HG02885 (cell line): Measurements from ENCODE around the gene OVOL3.
A peak's percentile ranks its signal among the peaks of the same experiment; 100 is the strongest.
"Not testable (repeated sequence)": the region's sequence is repeated elsewhere in the genome, so short reads cannot be mapped to it uniquely, and the experiment has no call there.

Source experiments
- ATAC-seq: cut with Tn5 transposase; IDR thresholded peaks from one replicate; pipeline ENCODE4 v1.9.1; 2021; ENCODE audit warnings: mild to moderate bottlenecking; ENCODE audit not compliant: unreplicated experiment, poor library complexity

OVOL3 gene

DNA sequence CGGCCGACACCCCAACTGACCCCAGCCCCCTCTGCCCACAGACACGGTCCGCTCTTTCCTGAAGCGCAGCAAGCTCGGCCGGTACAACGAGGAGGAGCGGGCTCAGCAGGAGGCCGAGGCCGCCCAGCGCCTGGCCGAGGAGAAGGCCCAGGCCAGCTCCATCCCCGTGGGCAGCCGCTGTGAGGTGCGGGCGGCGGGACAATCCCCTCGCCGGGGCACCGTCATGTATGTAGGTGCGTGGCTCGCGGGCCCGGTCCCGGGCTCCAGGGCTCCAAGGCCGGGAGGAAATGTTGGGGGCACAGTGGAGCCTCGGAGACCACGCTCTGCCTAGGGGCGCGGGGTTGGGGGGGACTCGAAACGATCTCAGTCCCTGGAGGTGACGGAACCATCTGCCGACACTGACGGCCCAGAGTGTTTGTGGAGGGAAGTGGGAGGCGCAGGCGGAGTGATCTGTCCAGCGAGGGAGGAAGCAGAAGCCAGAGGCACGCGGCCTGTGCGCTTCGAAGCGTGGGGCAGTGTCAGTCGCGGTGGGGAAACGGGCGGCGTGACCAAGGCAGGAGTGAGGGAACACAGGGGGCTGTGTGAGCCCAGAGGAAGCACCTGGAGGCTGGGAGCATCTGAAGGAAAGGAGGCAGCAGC is 10.7 kb downstream of the OVOL3 start:
- no peak for ATAC-seq

GRCh38 chr19:36125557-36125956 is 14.6 kb downstream of the OVOL3 start:
- ATAC-seq = no peak

DNA sequence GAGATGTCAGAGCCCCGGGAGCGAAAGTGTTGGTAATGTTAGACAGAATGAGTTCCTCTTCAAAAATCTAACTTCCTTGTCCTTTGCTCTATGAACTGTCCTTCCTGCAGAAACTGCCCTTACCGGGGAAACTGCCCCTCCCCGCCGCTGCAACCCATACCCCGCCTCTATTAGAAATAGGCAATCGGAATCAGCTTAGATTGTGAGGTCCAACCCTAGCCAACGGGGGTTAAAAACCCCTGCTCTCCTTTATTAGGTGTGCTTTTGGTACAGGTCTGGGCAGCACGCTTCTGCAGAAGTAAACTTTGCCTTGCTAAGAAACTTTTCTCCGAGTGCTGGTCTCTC is 17.4 kb downstream of the OVOL3 start:
- ATAC-seq = no peak

DNA sequence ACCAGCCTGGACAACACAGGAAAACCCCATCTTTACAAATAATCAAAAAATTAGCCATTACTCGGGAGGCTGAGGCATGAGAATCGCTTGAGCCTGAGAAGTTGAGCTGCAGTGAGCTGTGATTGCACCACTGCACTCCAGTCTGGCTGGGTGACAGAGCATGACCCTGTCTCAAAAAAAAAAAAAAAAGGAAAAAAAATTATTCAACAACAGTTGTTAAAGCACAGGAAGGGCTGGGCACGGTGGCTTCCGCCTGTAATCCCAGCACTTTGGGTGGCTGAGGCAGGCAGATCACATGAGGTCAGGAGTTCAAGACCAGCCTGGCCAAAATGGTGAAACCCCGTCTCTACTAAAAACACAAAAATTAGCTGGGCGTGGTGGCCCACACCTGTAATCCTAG is 20.3 kb downstream of the OVOL3 start:
- not testable (repeated sequence) for ATAC-seq

DNA sequence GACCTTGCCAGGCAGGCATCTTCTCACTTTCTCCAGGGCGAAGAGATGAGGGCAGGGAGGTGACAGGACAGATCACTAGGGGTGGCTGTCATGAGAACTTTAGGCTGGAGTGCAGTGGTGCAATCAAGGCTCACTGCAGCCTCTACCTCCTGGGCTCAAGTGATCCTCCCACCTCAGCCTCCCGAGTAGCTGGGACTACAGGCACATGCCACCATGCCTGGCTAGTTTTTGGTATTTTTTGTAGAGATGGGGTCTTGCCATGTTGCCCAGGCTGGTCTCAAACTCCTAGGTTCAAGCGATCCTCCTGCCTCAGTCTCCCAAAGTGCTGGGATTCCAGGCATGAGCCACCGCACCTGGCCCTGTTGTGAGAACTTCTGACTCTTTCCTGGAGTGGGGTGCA is 23.9 kb downstream of the OVOL3 start:
- ATAC-seq = not testable (repeated sequence)

DNA sequence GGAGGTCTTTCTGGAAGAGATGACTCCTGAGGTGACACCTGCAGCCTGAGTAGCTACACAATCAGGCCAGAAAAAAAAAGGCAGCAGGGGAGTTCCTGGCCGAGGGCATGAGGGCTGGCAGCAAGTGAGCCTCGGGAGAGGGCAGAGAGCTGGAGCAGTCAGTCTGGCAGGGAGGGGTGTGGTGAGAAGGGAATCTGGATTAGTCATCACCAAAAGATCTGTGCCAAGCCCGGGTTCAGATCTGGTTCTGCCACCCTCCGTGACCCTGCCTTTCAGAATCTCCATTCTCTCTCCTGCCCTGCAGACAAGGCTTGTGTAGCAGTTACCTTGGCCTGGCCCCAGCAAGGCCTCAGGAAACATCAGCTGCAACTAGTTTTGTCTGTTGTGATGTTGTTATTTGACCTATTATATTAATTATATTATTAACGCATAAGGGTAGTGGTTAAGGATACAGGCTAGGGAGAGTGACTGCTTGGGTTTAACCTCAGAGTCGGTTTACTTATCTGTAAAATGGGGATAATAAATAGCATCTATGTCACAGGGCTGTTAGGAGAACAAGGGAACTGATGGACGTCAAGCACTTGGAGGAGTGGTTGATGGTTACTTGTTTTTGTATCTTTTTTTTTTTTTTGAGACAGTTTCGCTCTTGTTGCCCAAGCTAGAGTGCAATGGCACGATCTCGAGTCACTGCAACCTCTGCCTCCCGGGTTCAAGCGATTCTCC is 26.2 kb downstream of the OVOL3 start:
- ATAC-seq = no peak

DNA sequence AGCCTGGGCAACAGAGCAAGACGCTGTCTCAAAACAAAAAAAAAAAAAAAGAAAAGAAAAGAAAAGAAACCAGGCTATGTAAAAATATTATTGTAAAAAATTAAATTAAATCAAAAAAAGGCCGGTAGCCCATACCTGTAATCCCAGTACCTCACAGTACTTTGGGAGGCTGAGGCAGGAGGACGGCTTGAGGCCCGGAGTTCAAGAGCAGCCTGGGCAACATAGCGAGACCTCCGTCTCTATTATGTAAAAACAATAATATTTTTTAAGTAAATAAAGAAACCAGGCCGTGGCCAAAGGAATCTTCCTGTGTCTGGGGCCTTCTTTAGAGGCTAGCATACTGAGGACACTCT is 28.2 kb downstream of the OVOL3 start:
- no peak for ATAC-seq

DNA sequence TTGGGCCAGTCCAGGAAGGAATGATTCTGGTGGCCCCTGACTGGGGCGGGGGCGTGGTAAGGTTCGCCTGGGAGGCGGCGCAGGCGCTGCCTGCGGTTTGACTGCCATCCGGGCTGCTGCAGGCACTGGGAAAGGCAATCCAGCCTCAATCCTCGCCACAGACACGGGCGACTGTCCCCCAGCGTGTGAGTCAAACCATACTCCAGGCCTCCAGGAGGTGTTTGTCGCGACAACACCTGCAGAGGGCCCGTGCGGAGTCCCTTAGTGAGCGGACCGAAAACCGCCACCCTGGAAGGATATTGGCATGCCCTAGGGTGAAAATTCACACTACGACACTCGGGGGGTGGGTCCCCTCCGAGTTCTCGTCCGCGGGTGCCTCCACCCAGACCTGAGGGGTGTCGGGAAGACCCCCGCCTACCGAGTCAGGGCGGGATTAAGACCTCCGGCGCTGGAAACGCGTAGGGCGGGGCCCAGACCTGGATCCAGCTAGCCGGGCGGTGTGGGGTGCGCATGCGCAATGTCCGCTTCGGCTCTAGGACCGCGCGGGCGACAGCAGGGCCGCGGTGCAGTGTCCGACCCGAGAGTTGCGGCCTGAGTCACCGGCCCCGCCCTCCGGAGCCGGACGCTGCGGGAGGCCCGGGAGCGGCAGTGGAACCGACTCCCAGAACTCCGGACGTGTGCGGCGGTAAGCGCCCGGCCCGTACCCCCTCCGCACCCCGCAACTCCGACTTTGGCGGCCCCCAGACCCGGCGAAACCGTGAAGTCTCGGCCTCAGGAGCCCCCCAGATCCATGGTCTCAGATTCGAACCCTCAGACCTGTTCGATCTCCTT is 28.7 kb downstream of the OVOL3 start, which contains the start of gene CAPNS1:
Gene CAPNS1 (plus strand): TSS at position 594 of the 831 bp plus-strand sequence. CDS start 946 bp downstream, outside the sequence.
- peak; percentile 89 for ATAC-seq

DNA sequence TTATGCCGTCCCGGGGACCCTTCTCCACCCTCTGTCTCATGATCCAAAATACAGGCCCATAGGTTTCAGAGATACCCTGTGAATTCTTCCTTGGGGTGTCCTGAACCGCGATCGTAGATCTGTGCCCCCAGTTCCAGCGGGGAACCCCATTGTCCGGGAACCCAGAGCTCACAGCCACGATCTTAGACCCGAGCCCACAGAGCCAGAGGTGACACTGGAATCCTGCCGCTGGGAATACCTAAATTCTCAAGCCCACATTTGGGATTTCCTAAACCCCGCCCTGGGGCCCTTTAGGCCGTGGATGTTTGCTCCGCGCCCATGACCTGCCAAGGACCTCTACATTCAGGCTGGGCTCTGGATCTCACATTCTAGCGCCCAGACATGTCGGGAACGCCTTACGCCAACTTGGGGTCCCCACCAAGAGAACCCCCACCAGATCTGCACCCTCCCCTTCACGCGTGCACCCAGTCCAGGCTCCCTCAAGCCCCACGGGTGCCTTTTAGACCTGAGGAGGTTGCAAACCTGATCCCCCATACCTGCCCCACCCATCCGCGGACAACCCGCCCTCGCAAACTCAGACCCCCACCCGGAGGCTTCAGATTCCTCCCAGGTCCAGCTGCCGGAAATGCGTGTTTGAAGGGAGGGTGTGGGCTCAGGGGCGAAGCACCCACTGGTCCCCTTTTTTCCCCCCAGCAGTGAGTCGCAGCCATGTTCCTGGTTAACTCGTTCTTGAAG is 29.5 kb downstream of the OVOL3 start:
- ATAC-seq = peak; percentile 1

DNA sequence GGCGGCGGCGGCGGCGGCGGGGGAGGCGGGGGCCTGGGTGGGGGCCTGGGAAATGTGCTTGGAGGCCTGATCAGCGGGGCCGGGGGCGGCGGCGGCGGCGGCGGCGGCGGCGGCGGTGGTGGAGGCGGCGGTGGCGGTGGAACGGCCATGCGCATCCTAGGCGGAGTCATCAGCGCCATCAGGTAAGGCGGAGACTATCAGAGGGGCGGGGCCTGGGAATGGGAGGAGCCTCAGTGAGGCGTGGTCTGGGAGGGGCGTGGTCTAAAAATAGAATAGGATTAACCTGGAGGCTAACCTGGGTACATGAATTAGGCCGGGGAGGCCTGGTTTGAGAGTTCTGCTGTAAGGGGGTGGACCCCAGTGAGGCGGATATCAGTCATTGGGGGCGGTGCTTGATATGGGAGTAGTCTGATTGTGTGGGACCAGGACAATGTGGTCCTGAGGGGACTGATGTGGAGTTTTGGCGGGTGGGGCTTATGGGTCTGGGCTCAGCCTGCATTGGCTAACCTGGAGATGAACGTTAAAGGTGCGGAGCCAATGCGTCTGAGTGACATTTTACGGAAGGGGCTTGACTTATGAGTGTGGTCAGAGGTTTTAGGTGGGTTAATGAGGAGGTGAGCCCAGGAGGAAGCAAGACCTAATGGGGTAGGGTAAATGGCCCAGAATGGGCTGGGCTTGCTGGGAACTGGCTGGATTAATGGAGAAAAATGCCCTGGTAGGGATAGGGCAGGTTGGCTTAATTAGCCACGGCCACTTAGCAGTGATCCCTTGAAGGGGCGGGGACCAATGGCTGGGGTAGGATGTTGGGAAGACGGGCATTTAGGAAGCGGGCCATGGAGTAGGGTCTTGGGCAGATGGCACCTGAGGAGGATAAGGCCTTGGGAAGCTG is 30.3 kb downstream of the OVOL3 start:
- ATAC-seq = peak; percentile 56

DNA sequence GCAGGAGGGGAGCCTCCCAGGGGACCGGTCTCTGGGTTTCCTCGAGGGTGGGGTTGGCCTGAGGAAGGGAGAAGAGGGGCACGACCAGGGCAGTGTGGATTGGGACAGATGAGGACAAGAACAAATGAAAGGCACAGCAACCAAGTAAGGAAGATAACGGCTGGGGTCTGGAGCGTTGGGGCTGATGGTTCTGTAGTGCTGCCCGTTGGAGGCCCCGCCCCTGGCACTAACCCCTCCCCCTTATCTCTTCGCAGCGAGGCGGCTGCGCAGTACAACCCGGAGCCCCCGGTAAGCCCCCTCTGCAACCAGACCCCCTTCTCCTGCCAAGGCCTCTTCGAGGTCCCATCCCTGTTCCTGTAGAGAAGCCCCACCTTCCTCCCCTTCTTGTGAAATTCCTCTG is 31.1 kb downstream of the OVOL3 start:
- no peak for ATAC-seq

DNA sequence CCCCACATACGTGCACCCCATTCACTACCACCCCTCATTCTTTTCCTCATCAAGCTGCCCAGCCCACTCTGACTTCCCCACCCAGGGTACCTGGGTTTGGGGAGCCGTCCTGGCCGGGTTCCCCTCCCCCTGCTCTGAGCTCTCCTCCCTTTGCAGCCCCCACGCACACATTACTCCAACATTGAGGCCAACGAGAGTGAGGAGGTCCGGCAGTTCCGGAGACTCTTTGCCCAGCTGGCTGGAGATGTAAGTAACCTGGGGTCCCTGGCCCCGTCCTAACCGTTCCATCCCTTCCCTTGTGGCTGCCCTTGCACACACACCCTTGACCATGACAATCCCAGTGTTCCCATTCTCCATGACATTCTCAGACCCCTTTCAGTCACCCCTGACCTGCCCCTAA is 31.6 kb downstream of the OVOL3 start:
- ATAC-seq = no peak

DNA sequence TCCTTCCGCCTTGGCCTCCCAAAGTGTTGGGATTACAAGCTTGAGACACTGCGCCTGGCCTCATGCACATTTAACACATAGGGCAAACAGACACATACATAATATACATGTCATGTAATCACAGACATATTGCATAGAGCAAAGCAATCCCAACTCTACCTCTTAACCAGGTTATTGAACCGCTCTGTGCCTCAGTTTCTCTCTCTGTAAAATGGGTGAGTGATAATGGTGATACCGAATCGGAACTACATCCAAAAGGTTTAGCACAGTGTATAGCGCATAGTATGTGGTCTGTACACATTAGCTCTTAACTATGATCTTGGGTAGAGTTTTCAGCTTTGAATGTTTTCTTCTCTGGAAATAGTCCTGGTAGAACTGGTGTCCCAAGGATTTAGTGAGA is 33.7 kb downstream of the OVOL3 start:
- ATAC-seq = no peak

DNA sequence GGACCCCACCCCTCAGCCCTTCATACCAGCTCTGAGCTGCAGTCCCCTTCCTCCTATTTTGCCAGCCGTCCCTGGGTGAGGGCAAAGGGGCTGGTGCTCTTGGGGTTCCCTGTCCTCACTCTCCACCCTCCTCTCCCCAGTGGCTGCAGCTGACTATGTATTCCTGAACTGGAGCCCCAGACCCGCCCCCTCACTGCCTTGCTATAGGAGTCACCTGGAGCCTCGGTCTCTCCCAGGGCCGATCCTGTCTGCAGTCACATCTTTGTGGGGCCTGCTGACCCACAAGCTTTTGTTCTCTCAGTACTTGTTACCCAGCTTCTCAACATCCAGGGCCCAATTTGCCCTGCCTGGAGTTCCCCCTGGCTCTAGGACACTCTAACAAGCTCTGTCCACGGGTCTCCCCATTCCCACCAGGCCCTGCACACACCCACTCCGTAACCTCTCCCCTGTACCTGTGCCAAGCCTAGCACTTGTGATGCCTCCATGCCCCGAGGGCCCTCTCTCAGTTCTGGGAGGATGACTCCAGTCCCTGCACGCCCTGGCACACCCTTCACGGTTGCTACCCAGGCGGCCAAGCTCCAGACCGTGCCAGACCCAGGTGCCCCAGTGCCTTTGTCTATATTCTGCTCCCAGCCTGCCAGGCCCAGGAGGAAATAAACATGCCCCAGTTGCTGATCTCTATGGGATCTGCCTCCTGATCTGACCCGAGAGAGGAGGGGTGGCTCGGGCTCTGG is 38.9 kb downstream of the OVOL3 start:
- no peak for ATAC-seq

GRCh38 chr19:36150586-36150985 is 39.6 kb downstream of the OVOL3 start:
- ATAC-seq = no peak

- no peak for ATAC-seq
These were observed 40.4 kb downstream of the OVOL3 start for GRCh38 chr19:36151144-36152018.

- ATAC-seq = no peak
These were observed 41.0 kb downstream of the OVOL3 start for GRCh38 chr19:36152019-36152351.

- ATAC-seq = no peak
These were observed 41.6 kb downstream of the OVOL3 start, which contains the start of gene COX7A1 for GRCh38 chr19:36152352-36153091. Gene COX7A1, minus strand, starts transcription at chr19:36152447. Its CDS starts 40 bp downstream, at chr19:36152407.
